Fibroblast of pulmonary artery (primary cell): Measurements from ENCODE around the gene NHERF2.

Source experiments
- DNase-seq: peaks from one replicate; pipeline ENCODE4 v3.0.0-alpha.2; 2010; ENCODE audit warnings: low read depth
- H3K4me3 ChIP-seq: replicated peaks from 2 replicates; pipeline ENCODE4 v1.5.1; 2011; ENCODE audit warnings: low read depth, mild to moderate bottlenecking, control low read depth, low read length, moderate library complexity
- TF ChIP-seq, protein P1 (sequence below): IDR thresholded peaks from 2 replicates; pipeline ENCODE4 v1.5.1; 2011; ENCODE audit warnings: mild to moderate bottlenecking, control low read depth, low read length, inconsistent platforms; ENCODE audit errors: missing control alignments

NHERF2 gene

GRCh38 chr16:2034696-2035430 is 8.2 kb downstream of the NHERF2 start:
- TF ChIP-seq, protein P1, sequence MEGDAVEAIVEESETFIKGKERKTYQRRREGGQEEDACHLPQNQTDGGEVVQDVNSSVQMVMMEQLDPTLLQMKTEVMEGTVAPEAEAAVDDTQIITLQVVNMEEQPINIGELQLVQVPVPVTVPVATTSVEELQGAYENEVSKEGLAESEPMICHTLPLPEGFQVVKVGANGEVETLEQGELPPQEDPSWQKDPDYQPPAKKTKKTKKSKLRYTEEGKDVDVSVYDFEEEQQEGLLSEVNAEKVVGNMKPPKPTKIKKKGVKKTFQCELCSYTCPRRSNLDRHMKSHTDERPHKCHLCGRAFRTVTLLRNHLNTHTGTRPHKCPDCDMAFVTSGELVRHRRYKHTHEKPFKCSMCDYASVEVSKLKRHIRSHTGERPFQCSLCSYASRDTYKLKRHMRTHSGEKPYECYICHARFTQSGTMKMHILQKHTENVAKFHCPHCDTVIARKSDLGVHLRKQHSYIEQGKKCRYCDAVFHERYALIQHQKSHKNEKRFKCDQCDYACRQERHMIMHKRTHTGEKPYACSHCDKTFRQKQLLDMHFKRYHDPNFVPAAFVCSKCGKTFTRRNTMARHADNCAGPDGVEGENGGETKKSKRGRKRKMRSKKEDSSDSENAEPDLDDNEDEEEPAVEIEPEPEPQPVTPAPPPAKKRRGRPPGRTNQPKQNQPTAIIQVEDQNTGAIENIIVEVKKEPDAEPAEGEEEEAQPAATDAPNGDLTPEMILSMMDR, result no peak
- no peak overlapping the region for H3K4me3 ChIP-seq
- no peak for DNase-seq

GRCh38 chr16:2035431-2036199 is 8.9 kb downstream of the NHERF2 start:
- TF ChIP-seq, protein P1, result no peak
- no peak overlapping the region for H3K4me3 ChIP-seq
- peak; percentile 65 for DNase-seq

DNA sequence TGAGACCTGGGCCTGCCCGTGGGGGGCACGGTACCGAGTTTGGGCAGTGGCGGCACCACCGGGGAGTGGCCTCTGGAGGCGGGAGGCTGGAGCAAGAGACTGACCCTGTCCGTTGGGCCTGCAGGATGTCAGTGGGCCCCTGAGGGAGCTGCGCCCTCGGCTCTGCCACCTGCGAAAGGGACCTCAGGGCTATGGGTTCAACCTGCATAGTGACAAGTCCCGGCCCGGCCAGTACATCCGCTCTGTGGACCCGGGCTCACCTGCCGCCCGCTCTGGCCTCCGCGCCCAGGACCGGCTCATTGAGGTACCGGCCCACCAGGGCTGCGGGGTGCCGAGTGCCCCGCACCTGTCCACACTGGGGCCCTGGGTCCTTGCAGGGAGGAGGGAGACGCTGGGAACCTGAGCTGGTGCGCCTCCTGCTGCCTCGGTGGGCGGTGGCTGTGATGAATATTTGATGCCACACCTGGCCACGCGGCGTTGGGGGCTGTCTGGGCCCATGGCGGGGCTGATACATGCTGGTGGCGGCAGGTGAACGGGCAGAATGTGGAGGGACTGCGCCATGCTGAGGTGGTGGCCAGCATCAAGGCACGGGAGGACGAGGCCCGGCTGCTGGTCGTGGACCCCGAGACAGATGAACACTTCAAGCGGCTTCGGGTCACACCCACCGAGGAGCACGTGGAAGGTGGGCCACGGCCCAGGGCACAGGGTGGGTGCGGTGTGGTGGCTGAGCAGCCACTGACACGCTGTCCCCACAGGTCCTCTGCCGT is 9.7 kb downstream of the NHERF2 start:
- TF ChIP-seq, protein P1, result no peak
- DNase-seq, result no peak
- no peak overlapping the region for H3K4me3 ChIP-seq

GRCh38 chr16:2037115-2037514 is 10.4 kb downstream of the NHERF2 start:
- no peak overlapping the region for H3K4me3 ChIP-seq
- TF ChIP-seq, protein P1, result no peak
- DNase-seq, result no peak

- no peak overlapping the region for H3K4me3 ChIP-seq
- TF ChIP-seq, protein P1, result no peak
- no peak for DNase-seq
Measured at GRCh38 chr16:2037647-2038381, 11.1 kb downstream of the NHERF2 start.
